ENCODE results near the gene MFNG.

Gene MFNG

GRCh38 chr22:37445501-37445900 is 40.7 kb downstream of the MFNG start:
- no peak overlapping the region for H3K4me3 ChIP-seq (ENCODE audit: low read depth, low read length)
- no peak for DNase-seq (ENCODE audit: low read depth)
- TF ChIP-seq CTCF (conservative IDR thresholded peaks at IDR 0.05; ENCODE audit: low read depth, low read length), result no peak

GRCh38 chr22:37443977-37444376 is 42.2 kb downstream of the MFNG start:
- DNase-seq (ENCODE audit: low read depth), result no peak
- no peak for TF ChIP-seq CTCF (conservative IDR thresholded peaks at IDR 0.05; ENCODE audit: low read depth, low read length)
- H3K4me3 ChIP-seq (ENCODE audit: low read depth, low read length), result no peak overlapping the region

- TF ChIP-seq CTCF (conservative IDR thresholded peaks at IDR 0.05; ENCODE audit: low read depth, low read length), result no peak
- no peak overlapping the region for H3K4me3 ChIP-seq (ENCODE audit: low read depth, low read length)
- no peak for DNase-seq (ENCODE audit: low read depth)
These were observed 43.1 kb downstream of the MFNG start for GRCh38 chr22:37443086-37443485.

- no peak for TF ChIP-seq CTCF (conservative IDR thresholded peaks at IDR 0.05; ENCODE audit: low read depth, low read length)
- DNase-seq (ENCODE audit: low read depth), result peak; percentile 62
- H3K4me3 ChIP-seq (ENCODE audit: low read depth, low read length), result no peak overlapping the region
These were observed 43.6 kb downstream of the MFNG start for GRCh38 chr22:37442537-37442936.

GRCh38 chr22:37442135-37442534 is 44.0 kb downstream of the MFNG start:
- H3K4me3 ChIP-seq (ENCODE audit: low read depth, low read length), result no peak overlapping the region
- no peak for TF ChIP-seq CTCF (conservative IDR thresholded peaks at IDR 0.05; ENCODE audit: low read depth, low read length)
- DNase-seq (ENCODE audit: low read depth), result no peak

- no peak for TF ChIP-seq CTCF (conservative IDR thresholded peaks at IDR 0.05; ENCODE audit: low read depth, low read length)
- no peak overlapping the region for H3K4me3 ChIP-seq (ENCODE audit: low read depth, low read length)
- DNase-seq (ENCODE audit: low read depth), result no peak
These were observed 45.3 kb downstream of the MFNG start for GRCh38 chr22:37440875-37441274.

- no peak overlapping the region for H3K4me3 ChIP-seq (ENCODE audit: low read depth, low read length)
- TF ChIP-seq CTCF (conservative IDR thresholded peaks at IDR 0.05; ENCODE audit: low read depth, low read length), result no peak
- no peak for DNase-seq (ENCODE audit: low read depth)
These were observed 46.8 kb downstream of the MFNG start for GRCh38 chr22:37439347-37439746.
